ENCODE results near the gene FALEC.

FALEC gene

DNA sequence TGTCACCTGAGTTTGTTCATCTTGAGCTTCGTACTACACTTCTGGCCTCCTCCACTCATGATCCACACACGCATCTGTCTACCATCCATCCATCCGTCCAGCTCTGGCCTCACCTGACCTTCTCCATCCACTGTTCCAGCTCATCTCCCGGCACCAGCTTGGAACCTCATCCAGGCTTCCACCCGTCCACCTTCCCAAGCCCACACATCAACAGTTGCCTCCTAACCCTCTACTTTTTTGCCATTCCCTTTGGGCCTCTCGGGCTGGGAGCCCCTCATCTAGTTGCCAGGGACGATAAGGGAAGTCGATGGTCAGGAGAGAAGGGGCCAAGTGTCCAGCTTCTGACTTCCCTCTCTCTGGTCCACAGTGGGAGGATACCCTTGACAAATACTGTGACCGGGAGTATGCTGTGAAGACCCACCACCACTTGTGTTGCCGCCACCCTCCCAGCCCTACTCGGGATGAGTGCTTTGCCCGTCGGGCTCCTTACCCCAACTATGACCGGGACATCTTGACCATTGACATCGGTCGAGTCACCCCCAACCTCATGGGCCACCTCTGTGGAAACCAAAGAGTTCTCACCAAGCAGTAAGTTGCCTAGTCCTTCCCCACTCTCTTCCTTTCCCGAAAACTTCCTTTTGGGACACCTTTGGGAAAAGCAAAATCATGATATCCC is 3.4 kb upstream of the FALEC start:
- H3K27me3 ChIP-seq (ENCODE audit: insufficient read depth, insufficient read length): no peaks in the 10 kb centered on the region
- no peak for DNase-seq (ENCODE audit: low read depth, low spot score)
- peaks cover 68% of the 10 kb centered on the region for H3K36me3 ChIP-seq (ENCODE audit: insufficient read depth, insufficient read length, low read length)
- H3K4me3 ChIP-seq (ENCODE audit: insufficient read length, low read depth): no peak overlapping the region
- no peak overlapping the region for H3K9ac ChIP-seq (ENCODE audit: insufficient read length, low read depth)
- no peaks in the 10 kb centered on the region for H3K9me3 ChIP-seq (ENCODE audit: insufficient read depth, low read length)
- TF ChIP-seq YY1 (IDR thresholded peaks at IDR 0.05; ENCODE audit: insufficient read depth, insufficient read length) (no peak), SUZ12 (IDR thresholded peaks at IDR 0.05; ENCODE audit: extremely low read depth, insufficient read depth, insufficient read length) (no peak), ZNF274 (IDR thresholded peaks at IDR 0.05; ENCODE audit: low read depth, low read length) (no peak)
- peaks cover 20% of the 10 kb centered on the region for H3K4me1 ChIP-seq (ENCODE audit: insufficient read depth, insufficient read length)

- no peak overlapping the region for H3K9ac ChIP-seq (ENCODE audit: insufficient read length, low read depth)
- peaks cover 69% of the 10 kb centered on the region for H3K36me3 ChIP-seq (ENCODE audit: insufficient read depth, insufficient read length, low read length)
- H3K9me3 ChIP-seq (ENCODE audit: insufficient read depth, low read length): no peaks in the 10 kb centered on the region
- H3K4me1 ChIP-seq (ENCODE audit: insufficient read depth, insufficient read length): peaks cover 21% of the 10 kb centered on the region
- no peaks in the 10 kb centered on the region for H3K27me3 ChIP-seq (ENCODE audit: insufficient read depth, insufficient read length)
- no peak for TF ChIP-seq YY1 (IDR thresholded peaks at IDR 0.05; ENCODE audit: insufficient read depth, insufficient read length)
- TF ChIP-seq SUZ12 (IDR thresholded peaks at IDR 0.05; ENCODE audit: extremely low read depth, insufficient read depth, insufficient read length): no peak
- TF ChIP-seq ZNF274 (IDR thresholded peaks at IDR 0.05; ENCODE audit: low read depth, low read length): no peak
- no peak overlapping the region for H3K4me3 ChIP-seq (ENCODE audit: insufficient read length, low read depth)
- no peak for DNase-seq (ENCODE audit: low read depth, low spot score)
Observed at GRCh38 chr1:150512846-150513245, 2.7 kb upstream of the FALEC start.

GRCh38 chr1:150513351-150513791 is 2.2 kb upstream of the FALEC start:
- no peak for DNase-seq (ENCODE audit: low read depth, low spot score)
- peaks cover 63% of the 10 kb centered on the region for H3K36me3 ChIP-seq (ENCODE audit: insufficient read depth, insufficient read length, low read length)
- H3K9ac ChIP-seq (ENCODE audit: insufficient read length, low read depth): no peak overlapping the region
- H3K9me3 ChIP-seq (ENCODE audit: insufficient read depth, low read length): no peaks in the 10 kb centered on the region
- H3K27me3 ChIP-seq (ENCODE audit: insufficient read depth, insufficient read length): no peaks in the 10 kb centered on the region
- H3K4me3 ChIP-seq (ENCODE audit: insufficient read length, low read depth): no peak overlapping the region
- H3K4me1 ChIP-seq (ENCODE audit: insufficient read depth, insufficient read length): peaks cover 16% of the 10 kb centered on the region
- TF ChIP-seq SUZ12 (IDR thresholded peaks at IDR 0.05; ENCODE audit: extremely low read depth, insufficient read depth, insufficient read length) (no peak), YY1 (IDR thresholded peaks at IDR 0.05; ENCODE audit: insufficient read depth, insufficient read length) (no peak), ZNF274 (IDR thresholded peaks at IDR 0.05; ENCODE audit: low read depth, low read length) (no peak)

DNA sequence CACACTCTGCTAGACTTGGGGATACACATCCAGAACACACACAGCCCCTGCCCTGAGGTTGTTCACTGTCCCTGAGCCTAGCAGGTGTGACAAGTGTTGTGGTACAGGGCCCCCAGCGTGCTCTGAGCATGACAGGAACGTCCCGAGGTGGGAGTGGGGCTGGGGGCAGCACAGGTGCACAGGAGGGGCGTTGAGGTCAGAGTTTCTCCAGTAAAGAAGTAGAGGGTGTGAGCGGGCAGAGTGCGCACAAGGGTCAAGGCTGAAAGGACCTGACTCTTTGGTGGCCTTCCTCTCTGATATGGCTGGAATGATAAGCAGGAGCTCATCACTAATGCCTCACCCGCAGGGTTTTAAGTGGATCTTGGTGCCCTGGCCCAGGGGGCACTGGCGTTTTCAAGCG is 1.3 kb upstream of the FALEC start:
- no peak for DNase-seq (ENCODE audit: low read depth, low spot score)
- peaks cover 57% of the 10 kb centered on the region for H3K36me3 ChIP-seq (ENCODE audit: insufficient read depth, insufficient read length, low read length)
- H3K9ac ChIP-seq (ENCODE audit: insufficient read length, low read depth): peak overlapping the region; percentile 98
- no peaks in the 10 kb centered on the region for H3K9me3 ChIP-seq (ENCODE audit: insufficient read depth, low read length)
- H3K4me3 ChIP-seq (ENCODE audit: insufficient read length, low read depth): no peak overlapping the region
- TF ChIP-seq ZNF274 (IDR thresholded peaks at IDR 0.05; ENCODE audit: low read depth, low read length): no peak
- no peak for TF ChIP-seq YY1 (IDR thresholded peaks at IDR 0.05; ENCODE audit: insufficient read depth, insufficient read length)
- no peak for TF ChIP-seq SUZ12 (IDR thresholded peaks at IDR 0.05; ENCODE audit: extremely low read depth, insufficient read depth, insufficient read length)
- H3K4me1 ChIP-seq (ENCODE audit: insufficient read depth, insufficient read length): peaks cover 11% of the 10 kb centered on the region
- no peaks in the 10 kb centered on the region for H3K27me3 ChIP-seq (ENCODE audit: insufficient read depth, insufficient read length)

DNA sequence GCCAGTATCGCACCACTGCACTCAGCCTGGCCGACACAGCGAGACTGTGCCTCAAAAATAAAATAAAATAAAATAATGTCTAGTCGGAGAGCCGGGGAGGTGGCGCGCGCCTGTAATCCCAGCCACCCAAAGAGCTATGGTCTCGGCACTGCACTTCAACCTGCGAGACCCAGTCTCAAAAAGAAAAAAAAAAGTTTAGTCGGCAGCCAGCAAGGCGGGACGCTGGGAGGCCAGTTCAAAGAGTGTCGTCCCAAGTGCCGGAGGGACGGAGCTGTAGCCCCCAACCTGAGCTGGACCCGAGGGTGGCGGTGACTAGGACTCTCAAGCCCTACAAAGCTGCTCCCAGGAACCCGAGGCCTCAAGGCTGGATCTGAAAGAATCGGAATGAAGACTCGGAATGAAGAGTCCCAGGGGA is 632 bp upstream of the FALEC start:
- TF ChIP-seq YY1 (IDR thresholded peaks at IDR 0.05; ENCODE audit: insufficient read depth, insufficient read length): no peak
- TF ChIP-seq SUZ12 (IDR thresholded peaks at IDR 0.05; ENCODE audit: extremely low read depth, insufficient read depth, insufficient read length): no peak
- TF ChIP-seq ZNF274 (IDR thresholded peaks at IDR 0.05; ENCODE audit: low read depth, low read length): no peak
- peaks cover 50% of the 10 kb centered on the region for H3K36me3 ChIP-seq (ENCODE audit: insufficient read depth, insufficient read length, low read length)
- DNase-seq (ENCODE audit: low read depth, low spot score): no peak
- H3K9me3 ChIP-seq (ENCODE audit: insufficient read depth, low read length): no peaks in the 10 kb centered on the region
- H3K4me1 ChIP-seq (ENCODE audit: insufficient read depth, insufficient read length): peaks cover 11% of the 10 kb centered on the region
- peak overlapping the region; percentile 98 for H3K9ac ChIP-seq (ENCODE audit: insufficient read length, low read depth)
- H3K4me3 ChIP-seq (ENCODE audit: insufficient read length, low read depth): peak overlapping the region; percentile 83
- no peaks in the 10 kb centered on the region for H3K27me3 ChIP-seq (ENCODE audit: insufficient read depth, insufficient read length)

- no peak for TF ChIP-seq ZNF274 (IDR thresholded peaks at IDR 0.05; ENCODE audit: low read depth, low read length)
- TF ChIP-seq YY1 (IDR thresholded peaks at IDR 0.05; ENCODE audit: insufficient read depth, insufficient read length): no peak
- no peak for TF ChIP-seq SUZ12 (IDR thresholded peaks at IDR 0.05; ENCODE audit: extremely low read depth, insufficient read depth, insufficient read length)
- H3K27me3 ChIP-seq (ENCODE audit: insufficient read depth, insufficient read length): no peaks in the 10 kb centered on the region
- DNase-seq (ENCODE audit: low read depth, low spot score): no peak
Observed at GRCh38 chr1:150516050-150516591, 569 bp downstream of the FALEC start.

GRCh38 chr1:150516616-150517015 is 1.1 kb downstream of the FALEC start:
- no peak for DNase-seq (ENCODE audit: low read depth, low spot score)
- TF ChIP-seq YY1 (IDR thresholded peaks at IDR 0.05; ENCODE audit: insufficient read depth, insufficient read length) (no peak), SUZ12 (IDR thresholded peaks at IDR 0.05; ENCODE audit: extremely low read depth, insufficient read depth, insufficient read length) (no peak), ZNF274 (IDR thresholded peaks at IDR 0.05; ENCODE audit: low read depth, low read length) (no peak)
- Histone ChIP-seq H3K27me3 (ENCODE audit: insufficient read depth, insufficient read length) (no peaks in the 10 kb centered on the region), H3K9ac (ENCODE audit: insufficient read length, low read depth) (peak overlapping the region; percentile 70), H3K4me3 (ENCODE audit: insufficient read length, low read depth) (peak overlapping the region; percentile 83), H3K9me3 (ENCODE audit: insufficient read depth, low read length) (no peaks in the 10 kb centered on the region), H3K36me3 (ENCODE audit: insufficient read depth, insufficient read length, low read length) (peaks cover 33% of the 10 kb centered on the region), H3K4me1 (ENCODE audit: insufficient read depth, insufficient read length) (peaks cover 11% of the 10 kb centered on the region)

More at GRCh38 chr1:150516050-150516591, 569 bp downstream of the FALEC start:
- Histone ChIP-seq H3K4me1 (ENCODE audit: insufficient read depth, insufficient read length) (peaks cover 11% of the 10 kb centered on the region), H3K9ac (ENCODE audit: insufficient read length, low read depth) (peak overlapping the region; percentile 70), H3K4me3 (ENCODE audit: insufficient read length, low read depth) (peak overlapping the region; percentile 83), H3K9me3 (ENCODE audit: insufficient read depth, low read length) (no peaks in the 10 kb centered on the region), H3K36me3 (ENCODE audit: insufficient read depth, insufficient read length, low read length) (peaks cover 38% of the 10 kb centered on the region)
